ENCODE results near the gene THOP1. TPM values are rescaled to one million over a fixed set of nuclear protein-coding genes. Genes with fewer than 3 reads are reported as not detected.
A peak's percentile ranks its signal among the peaks of the same experiment; 100 is the strongest.

Gene THOP1
- total RNA-seq, 4 donors from 2014 or later, result 5.9 to 51.8 (median 25.2) TPM

DNA sequence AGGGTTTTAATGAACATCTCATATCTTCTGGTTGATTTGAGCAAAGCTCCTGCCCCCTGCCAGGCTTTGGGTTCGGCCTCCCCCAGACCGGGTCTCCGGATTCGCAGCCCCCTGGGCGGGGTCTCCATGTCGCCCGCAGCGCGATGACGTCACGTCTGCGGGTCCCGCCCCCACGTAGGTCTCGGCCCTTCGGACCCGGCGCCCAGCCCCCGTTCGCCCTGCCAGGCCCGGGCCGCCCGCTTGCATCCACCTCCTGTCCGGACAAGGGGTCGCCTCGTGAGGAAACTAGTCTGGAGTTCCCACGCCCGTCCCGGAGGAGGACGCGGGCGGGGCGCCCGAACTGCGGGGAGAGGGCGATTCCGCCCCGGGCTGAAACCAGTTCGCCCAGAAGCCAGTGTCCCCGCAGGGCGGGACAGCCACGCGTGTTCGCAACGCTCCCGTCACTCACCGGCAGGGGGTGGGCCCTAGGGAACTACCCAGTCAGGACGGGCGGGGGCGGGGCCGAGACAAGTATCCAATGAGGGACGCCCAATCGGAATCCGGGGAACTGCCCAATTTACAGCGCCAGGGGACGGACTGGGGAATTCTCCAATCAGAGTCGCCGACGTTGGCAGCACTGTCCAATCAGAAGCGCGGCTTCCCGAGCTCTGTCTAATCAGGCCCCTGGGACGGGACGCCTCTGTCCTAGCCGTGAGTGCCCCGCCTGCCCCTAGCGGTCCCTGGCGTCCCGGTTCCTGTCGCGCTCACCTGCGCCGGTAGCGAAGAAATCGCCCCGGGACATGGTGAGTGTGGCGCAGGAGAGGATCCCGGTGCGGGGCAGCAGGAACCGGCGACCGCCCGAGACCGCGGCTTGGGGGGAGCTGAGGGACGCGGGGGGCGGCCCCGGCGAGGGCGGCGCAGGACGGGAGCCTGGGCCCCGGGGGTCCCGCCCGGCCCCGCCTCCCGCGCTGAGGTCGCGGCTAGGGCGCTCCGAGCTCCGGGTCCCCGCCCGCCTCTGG is 55.8 kb downstream of the THOP1 start, which contains the start of gene ZNF555:
ZNF555 (plus strand) TSS at position 682 of the 998 bp plus-strand sequence; CDS start at position 780, 98 bp downstream.
- intact Hi-C loops (cut with DNase I; ENCODE audit: low total_unique reads), result no loop called here
- no peaks in the 10 kb centered on the region for H3K36me3 ChIP-seq
- peak within 1 kb of the TSS; percentile 81 to 89 for H3K27ac ChIP-seq
- peak in 1 of 2 donors; percentile 50 for TF ChIP-seq POLR2A (IDR thresholded peaks at IDR 0.05)
- TF ChIP-seq, protein P1, sequence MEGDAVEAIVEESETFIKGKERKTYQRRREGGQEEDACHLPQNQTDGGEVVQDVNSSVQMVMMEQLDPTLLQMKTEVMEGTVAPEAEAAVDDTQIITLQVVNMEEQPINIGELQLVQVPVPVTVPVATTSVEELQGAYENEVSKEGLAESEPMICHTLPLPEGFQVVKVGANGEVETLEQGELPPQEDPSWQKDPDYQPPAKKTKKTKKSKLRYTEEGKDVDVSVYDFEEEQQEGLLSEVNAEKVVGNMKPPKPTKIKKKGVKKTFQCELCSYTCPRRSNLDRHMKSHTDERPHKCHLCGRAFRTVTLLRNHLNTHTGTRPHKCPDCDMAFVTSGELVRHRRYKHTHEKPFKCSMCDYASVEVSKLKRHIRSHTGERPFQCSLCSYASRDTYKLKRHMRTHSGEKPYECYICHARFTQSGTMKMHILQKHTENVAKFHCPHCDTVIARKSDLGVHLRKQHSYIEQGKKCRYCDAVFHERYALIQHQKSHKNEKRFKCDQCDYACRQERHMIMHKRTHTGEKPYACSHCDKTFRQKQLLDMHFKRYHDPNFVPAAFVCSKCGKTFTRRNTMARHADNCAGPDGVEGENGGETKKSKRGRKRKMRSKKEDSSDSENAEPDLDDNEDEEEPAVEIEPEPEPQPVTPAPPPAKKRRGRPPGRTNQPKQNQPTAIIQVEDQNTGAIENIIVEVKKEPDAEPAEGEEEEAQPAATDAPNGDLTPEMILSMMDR (IDR thresholded peaks at IDR 0.05), result peak; percentile 47 to 71 (median 57)
- peak; percentile 99 to 100 for DNase-seq
- H3K4me1 ChIP-seq, result no peaks in the 10 kb centered on the region
- H3K4me3 ChIP-seq, result peak within 1 kb of the TSS; percentile 89 to 94
- H3K9me3 ChIP-seq, result no peaks in the 10 kb centered on the region
- no peaks in the 10 kb centered on the region for H3K27me3 ChIP-seq

DNA sequence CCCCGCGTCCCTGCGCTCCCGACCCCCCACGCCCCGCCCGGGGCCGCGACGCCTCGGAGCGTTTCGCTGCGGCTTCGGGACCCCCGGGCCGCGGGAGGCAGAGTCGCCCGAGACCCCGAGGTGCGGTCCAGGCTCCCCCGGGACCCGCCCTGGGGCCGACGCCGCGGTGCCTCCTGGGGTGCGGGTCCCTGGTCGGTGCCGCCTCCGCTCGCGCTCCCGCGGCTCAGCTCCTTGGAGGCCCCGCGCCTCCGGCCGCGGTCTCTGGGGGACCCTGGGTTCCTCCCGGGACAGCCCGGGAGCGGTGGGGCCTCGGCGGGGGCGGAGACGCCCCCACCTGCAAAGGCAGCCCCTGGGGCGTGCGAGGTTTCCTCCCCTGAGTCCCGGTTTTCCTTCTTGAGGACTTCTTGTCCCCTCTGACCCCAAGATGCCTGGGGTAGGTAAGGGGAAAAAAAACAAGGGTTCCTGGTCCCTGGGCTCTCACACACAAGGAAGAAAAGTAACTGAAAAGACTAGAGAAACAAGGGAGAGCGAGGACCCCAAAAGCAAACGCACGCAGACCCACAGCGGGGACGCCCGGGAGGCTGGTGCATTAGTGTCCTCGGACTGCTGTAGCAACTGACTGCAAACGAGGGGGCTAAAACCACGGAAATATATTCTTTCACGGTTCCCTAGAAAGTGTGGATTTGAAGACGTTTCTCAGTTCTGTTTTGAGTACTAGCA is 56.7 kb downstream of the THOP1 start:
- intact Hi-C loops (cut with DNase I; ENCODE audit: low total_unique reads), result no loop called here
- Histone ChIP-seq H3K27me3 (no peaks in the 10 kb centered on the region), H3K27ac (peak overlapping the region; percentile 69 to 81), H3K4me3 (peak overlapping the region; percentile 89 to 94), H3K9me3 (no peaks in the 10 kb centered on the region), H3K4me1 (no peaks in the 10 kb centered on the region), H3K36me3 (no peaks in the 10 kb centered on the region)
- no peak for DNase-seq
- TF ChIP-seq, protein P1 (IDR thresholded peaks at IDR 0.05), result no peak
- no peak for TF ChIP-seq POLR2A (IDR thresholded peaks at IDR 0.05)

DNA sequence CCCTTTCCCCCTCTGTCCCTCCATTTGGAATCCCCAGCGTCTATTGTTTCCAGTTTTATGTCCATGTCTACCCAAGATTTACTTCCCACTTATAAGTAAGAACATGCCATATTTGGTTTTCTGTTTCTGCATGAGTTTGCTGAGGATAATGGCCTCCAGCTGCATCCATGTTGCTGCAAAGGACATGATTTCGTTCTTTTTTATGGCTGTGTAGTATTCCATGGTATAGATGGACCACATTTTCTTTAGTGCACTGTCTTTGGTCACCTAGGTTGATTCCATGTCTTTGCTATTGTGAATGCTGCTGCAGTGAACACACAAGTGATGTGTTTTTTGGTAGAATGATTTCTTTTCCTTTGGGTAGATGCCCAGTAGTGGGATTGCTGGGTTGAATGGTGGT is 59.8 kb downstream of the THOP1 start:
- Histone ChIP-seq H3K36me3 (no peaks in the 10 kb centered on the region), H3K27ac (no peak overlapping the region), H3K4me3 (no peak overlapping the region), H3K9me3 (peaks cover 0 to 2% of the 10 kb centered on the region in 2 donors), H3K27me3 (no peaks in the 10 kb centered on the region), H3K4me1 (no peaks in the 10 kb centered on the region)
- no peak for DNase-seq
- intact Hi-C loops (cut with DNase I; ENCODE audit: low total_unique reads), result no loop called here
- TF ChIP-seq POLR2A (IDR thresholded peaks at IDR 0.05), result no peak
- TF ChIP-seq, protein P1 (IDR thresholded peaks at IDR 0.05), result no peak

DNA sequence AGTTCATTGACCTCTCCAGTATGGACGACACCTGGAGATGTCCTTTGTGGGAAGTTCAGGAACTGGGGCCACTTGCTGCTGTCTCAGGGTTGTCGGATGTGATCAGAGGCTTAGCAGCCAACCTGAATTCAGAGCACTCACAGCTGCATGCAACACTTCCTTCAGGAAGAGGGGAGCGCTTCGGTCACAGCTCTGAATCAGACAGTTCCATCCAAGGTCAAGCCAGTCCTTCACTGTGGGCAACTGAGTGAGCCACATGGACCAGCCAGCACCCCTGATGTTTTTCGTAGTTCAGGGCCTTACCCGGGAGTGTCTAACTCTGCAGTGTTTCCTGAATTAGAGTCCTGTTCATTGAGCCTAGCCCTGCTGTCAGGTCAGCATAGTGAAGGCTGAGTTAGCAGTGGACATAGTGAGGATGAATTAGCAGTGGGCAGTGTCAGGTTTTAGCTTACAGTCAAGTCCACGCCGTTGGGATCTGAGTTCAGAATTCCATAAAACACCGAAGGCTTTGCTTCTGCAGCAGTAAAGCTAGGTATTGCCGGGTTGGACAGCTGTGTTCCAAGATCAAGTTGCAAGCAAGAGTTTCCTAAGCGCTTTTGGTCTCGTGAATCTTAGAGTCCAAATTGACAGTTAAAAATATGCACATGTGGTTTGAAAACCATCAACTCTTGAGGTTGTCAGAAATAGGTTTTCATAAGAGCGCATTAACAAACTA is 61.0 kb downstream of the THOP1 start:
- intact Hi-C loops (cut with DNase I; ENCODE audit: low total_unique reads), result no loop called here
- Histone ChIP-seq H3K9me3 (peaks cover 0 to 9% of the 10 kb centered on the region in 2 donors), H3K4me3 (no peak overlapping the region), H3K4me1 (no peaks in the 10 kb centered on the region), H3K27ac (no peak overlapping the region), H3K36me3 (no peaks in the 10 kb centered on the region), H3K27me3 (no peaks in the 10 kb centered on the region)
- no peak for TF ChIP-seq POLR2A (IDR thresholded peaks at IDR 0.05)
- TF ChIP-seq, protein P1 (IDR thresholded peaks at IDR 0.05), result no peak
- no peak for DNase-seq

All from uterus (tissue), 4 donors.